ENCODE data around the gene HNRNPA1L2.
"Not testable (repeated sequence)": the region's sequence is repeated elsewhere in the genome, so short reads cannot be mapped to it uniquely, and the experiment has no call there.

Gene HNRNPA1L2

DNA sequence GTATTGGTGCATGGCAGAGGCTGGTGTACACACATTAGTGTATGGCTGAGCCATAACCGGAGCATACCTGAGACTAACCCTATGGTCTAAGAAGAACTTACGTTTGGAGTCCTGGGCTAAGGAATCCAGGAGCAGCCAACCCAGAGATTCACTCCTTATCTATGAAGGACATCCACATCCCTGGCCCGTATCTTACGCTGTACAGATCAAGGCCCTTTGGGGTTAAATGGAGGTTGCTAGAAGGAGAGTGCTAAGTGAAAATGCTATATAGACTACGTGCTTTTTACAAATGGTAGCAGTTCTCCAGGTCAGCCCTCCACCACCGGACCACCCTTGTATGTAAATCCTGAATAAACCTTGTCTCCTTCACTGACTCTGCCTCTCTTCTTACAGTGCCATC lies 8.5 kb downstream of the HNRNPA1L2 start:
- no peak for DNase-seq

DNA sequence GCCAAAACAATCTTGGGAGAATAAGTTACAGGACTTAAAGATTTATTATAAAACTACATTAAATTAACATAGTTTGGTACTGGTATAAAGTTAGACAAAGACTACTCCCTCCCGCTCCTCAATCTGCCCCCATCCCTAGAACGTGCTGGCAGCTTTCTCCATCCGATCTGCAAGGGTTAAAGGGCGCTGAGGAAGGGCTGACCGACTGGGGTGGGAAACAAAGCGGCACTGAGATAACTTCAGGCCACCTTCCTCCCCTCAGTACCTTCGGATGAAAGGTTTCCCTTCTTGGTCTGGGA lies 9.6 kb downstream of the HNRNPA1L2 start:
- DNase-seq = no peak

DNA sequence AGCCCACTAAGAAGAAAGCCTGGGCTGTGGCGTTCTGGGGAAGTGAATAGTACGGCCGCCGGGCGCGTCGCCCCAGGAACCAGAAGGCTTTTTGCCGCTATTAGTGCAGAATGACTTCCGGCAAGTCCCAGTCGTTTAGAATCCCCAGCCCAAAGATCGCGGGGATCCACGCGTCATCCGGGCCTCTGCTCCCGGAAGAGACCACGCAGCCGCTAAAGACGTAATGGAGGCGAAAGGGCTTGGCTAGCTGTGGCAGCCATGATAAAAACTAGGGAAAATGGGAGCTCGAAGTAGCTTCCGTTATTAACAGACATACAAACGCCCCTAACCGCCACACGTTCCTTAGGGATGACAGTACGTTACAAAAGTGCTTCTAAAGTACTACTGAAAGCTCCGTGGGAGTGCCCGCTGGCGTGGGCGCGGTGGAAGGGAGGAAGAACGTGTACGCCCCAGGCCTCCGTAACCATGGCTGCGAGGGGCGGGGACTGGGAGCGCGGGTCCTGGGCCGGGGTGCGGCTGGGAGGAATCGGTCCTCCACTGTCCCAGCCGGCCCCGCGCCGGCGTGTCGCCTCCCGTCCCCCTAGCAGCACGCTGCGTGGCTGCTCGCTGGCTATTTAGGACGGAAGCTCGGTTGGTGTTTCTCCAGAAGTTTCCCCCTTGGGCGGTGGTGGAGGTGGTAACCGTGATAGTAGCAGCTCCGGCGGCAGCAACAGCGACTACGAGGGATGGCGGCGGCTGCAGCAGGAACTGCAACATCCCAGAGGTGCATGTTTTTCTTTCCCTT lies 10.2 kb downstream of the HNRNPA1L2 start, which contains the start of gene SUGT1:
Gene SUGT1 (plus strand): TSS at position 641 of the 784 bp plus-strand sequence. CDS start 85 bp downstream, at position 726.
- peak; percentile 93 for DNase-seq

DNA sequence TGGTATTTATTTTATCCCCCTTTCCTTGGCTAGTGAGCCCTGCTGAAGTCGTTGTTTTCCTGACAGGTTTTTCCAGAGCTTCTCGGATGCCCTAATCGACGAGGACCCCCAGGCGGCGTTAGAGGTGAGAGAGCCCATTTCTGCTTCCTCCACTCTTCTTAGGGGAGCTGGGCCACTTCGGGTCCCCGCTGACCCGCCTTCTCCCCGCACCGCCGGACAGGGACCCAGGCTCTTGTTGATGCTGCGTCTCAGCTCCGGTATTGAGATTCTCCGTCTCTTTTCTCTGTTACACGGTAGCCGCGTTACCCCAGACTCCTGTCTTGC lies 10.7 kb downstream of the HNRNPA1L2 start:
- DNase-seq = no peak

DNA sequence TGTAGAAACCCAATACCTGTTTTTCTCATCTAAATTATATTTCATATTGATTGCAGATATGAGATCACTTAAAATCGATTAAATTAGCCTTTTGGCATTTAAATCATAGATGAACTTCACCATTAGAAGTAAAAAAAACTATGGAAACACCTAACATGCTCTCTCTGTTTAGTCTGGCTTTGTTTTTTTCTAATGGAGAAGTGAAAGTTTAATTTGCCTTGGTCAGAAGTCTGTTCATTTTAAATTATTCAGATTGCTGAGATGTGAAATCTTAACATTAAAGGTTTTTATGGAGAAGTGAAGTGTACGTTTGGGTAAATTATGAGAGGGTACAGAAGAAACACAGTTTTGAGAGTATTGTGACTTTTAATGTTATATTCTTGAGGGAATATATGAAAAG lies 17.1 kb downstream of the HNRNPA1L2 start:
- DNase-seq = no peak

DNA sequence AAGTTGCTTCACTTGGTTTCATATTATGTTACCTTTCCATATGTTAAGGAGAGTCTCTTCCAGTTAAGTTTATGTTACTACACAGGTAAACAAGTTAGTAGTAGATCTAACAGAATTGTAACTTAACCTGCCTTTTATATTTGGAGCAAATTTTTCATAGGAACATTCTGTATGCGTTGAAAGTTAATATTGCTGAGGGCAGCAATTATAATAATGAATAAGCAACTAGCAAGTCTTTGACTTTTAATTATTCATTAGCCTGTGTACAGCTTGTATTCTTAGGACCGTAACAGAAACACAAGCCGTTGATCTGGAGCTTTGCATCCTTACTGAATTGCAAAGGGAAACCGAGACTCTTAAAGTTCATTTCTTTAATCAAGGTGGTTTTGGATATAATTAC lies 22.0 kb downstream of the HNRNPA1L2 start:
- no peak for DNase-seq

DNA sequence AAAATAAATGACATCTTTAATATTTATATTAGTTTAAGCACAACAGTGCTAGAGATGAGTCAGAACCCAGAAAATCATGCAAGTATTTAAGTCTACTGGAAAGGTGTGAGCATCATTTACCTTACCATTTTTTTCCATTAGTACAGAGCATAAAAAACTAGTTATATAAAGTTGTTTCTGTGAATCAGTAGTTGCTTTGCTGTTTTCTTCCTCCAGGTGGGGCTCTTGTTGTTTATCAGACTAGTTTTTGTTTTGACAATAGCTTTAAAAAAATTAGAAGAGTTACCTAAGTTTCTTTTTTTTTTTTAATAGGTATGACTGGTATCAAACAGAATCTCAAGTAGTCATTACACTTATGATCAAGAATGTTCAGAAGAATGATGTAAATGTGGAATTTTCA lies 23.1 kb downstream of the HNRNPA1L2 start:
- DNase-seq = no peak

DNA sequence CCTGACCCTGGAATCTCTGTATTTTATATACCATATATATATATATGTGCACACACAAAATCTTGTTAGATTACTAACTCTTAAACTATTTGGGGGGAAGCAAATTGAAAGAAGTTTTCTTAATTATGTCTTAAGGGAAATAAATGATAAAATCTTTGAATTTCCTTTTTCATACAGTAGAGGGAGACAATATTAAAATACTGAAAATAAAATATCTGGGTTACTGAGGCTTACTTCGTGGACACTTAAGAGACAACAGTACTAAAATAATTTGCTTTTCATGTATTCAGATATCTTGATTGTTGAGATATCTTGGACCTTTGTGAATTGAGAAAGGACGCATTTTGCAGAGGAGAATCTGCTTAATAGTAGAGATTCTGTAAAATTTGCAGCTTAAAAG lies 27.4 kb downstream of the HNRNPA1L2 start:
- no peak for DNase-seq

DNA sequence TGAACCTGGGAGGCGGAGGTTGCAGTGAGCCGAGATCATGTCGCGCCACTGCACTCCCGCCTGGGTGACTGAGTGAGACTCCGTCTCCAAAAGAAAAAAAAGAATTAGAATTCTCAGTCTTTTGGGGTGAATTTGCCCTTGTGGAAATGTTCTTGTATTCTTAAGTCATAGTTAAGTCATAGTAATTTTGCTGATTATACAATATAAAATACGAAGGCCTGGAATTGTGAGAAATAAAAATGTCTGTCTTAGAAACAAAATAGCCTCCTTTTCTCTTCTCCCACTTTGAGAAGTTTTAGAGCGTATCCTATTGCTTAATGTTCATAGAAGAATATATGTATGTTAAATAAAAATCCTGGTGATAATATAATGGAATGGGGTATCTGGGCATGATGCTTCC lies 28.5 kb downstream of the HNRNPA1L2 start:
- no peak for DNase-seq

DNA sequence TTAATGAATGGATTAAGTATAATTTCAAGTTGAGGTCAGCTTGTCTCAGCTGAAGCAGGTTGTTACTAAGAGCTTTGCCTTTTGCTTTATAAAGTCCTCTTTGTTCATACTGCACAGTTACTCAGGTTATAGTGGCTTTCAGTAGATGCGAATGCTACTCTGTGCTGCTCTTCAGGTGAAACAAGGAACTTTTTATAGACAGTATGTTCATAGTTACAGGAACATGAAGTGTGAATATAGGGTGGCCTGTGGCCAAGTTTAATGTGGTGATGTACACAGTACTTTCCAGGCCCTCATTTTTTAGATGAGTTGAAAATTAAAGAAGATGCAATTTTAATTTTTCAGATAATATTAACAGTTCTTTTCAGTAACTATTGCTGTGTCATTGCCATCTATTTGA lies 31.2 kb downstream of the HNRNPA1L2 start:
- no peak for DNase-seq

DNA sequence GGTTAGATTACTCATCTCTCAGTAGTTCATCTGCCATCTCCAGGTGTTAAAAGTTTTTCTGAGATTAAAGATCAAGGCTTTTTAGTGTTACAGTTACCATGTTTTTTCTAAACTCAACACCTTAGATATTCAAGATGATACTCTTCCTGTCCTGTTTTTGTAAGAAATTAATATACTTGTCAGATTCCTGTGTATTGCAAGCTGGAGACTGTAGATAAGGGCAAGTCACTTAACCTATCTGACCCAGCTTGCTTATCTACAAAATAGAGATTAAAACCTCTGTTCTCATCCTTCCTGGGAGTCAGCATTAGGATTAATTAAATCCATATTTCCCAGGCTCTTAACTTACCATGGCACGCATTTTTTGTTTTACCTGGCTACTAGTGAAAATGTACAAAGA lies 35.6 kb downstream of the HNRNPA1L2 start:
- DNase-seq = no peak

DNA sequence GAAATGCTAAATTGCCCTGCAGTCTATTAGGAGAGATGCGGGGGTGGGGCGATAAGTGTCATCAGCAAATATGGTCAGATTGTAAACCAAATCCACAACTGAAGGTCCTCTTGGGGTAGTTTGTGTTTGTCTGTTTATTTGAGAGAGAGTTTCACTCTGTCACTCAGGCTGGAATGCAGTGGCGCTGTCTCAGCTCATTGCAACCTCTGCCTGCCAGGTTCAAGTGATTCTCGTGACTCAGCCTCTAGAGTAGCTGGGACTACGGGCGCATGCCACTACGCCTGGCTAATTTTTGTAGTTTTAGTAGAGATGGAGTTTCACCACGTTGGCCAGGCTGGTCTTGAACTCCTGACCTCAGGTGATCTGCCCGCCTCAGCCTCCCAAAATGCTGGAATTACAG lies 43.6 kb downstream of the HNRNPA1L2 start:
- not testable (repeated sequence) for DNase-seq

DNA sequence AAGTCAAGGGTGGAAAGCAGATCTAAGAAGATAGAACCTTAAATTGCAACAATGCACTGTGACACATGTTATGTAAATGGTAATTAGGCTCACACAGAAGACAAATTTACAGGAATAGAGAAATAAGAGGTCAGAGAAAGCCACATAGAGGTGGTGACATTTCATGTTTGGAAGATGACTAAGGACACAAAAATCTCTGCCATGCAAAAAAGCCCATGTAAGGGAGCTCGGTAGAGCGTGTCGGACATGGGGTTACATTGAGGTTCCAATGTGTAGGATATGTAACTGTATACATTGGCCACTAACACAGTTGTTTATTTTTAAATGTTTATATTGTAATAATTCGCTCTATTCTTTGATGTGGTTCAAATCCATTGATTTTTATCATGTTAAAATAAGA lies 44.1 kb downstream of the HNRNPA1L2 start:
- no peak for DNase-seq

Measured in NCI-H2107 (cell line).